Lung (tissue), 12 donors: ENCODE data around the gene GSE1. TPM values are rescaled to one million over a fixed set of nuclear protein-coding genes. Genes with fewer than 3 reads are reported as not detected.
"Not testable (repeated sequence)": the region's sequence is repeated elsewhere in the genome, so short reads cannot be mapped to it uniquely, and the experiment has no call there.

ENCODE experiments used
- ATAC-seq: fragments of 200-7000 bp; cut with Tn5 transposase; one replicate; pipeline ENCODE4 v1.9.1; 2020; ENCODE audit warnings: moderate number of reproducible peaks; ENCODE audit not compliant: insufficient read depth, low FRiP score
- DNase-seq, 3 donors: peaks; one replicate each; pipeline ENCODE4 v3.0.0-alpha.2; 2013 to 2017
- H3K27ac ChIP-seq, 2 donors: one replicate each; pipeline ENCODE4 v1.5.1; 2013; ENCODE audit warnings: mild to moderate bottlenecking in 2 of 2, moderate library complexity in 2 of 2, control low read depth in 1 of 2, inconsistent platforms in 1 of 2, low read depth in 1 of 2, low read length in 1 of 2
- H3K27me3 ChIP-seq, 3 donors: one replicate each; pipeline ENCODE4 v1.5.1; 2013; ENCODE audit warnings: low read length in 2 of 3; ENCODE audit not compliant: control insufficient read depth in 3 of 3, insufficient read depth in 3 of 3
- H3K36me3 ChIP-seq, 4 donors: one replicate each; pipeline ENCODE4 v1.5.1; 2013; ENCODE audit warnings: low read length in 4 of 4, mild to moderate bottlenecking in 1 of 4, moderate library complexity in 1 of 4; ENCODE audit not compliant: control insufficient read depth in 4 of 4, insufficient read depth in 4 of 4
- H3K4me1 ChIP-seq, 5 donors: one replicate each; pipeline ENCODE4 v1.5.1; 2013; ENCODE audit warnings: low read length in 5 of 5, mild to moderate bottlenecking in 2 of 5, moderate library complexity in 1 of 5; ENCODE audit not compliant: control insufficient read depth in 5 of 5, insufficient read depth in 5 of 5
- H3K4me3 ChIP-seq: one replicate; pipeline ENCODE4 v1.5.1; 2013; ENCODE audit warnings: mild to moderate bottlenecking, control low read depth, moderate library complexity
- H3K9ac ChIP-seq, 2 donors: one replicate each; pipeline ENCODE4 v1.5.1; 2013; ENCODE audit warnings: low read length in 2 of 2, control low read depth in 1 of 2; ENCODE audit not compliant: insufficient read depth in 1 of 2
- H3K9me3 ChIP-seq, 4 donors: one replicate each; pipeline ENCODE4 v1.5.1; 2013; ENCODE audit warnings: low read length in 3 of 4, mild to moderate bottlenecking in 1 of 4, moderate library complexity in 1 of 4; ENCODE audit not compliant: control insufficient read depth in 4 of 4, insufficient read depth in 3 of 4
- CTCF ChIP-seq: IDR thresholded peaks from 2 replicates; pipeline ENCODE4 v1.5.1; 2012; ENCODE audit warnings: mild to moderate bottlenecking; ENCODE audit errors: control extremely low read depth, extremely low read depth
- WGBS, 2 donors: extraction: QIAGEN DNeasy Blood & Tissue Kit; methylation state at CpG; one replicate each; pipeline ENCODE4 v1.1.7; 2013; 5-methylcytosine and 5-hydroxymethylcytosine counted together
- polyA plus RNA-seq, 2 donors: library from polyadenylated mRNA; stranded (reverse); fragments of 200-250 nt; gene quantifications; one replicate each; pipeline ENCODE4 v1.2.1, GENCODE V29; 2013
- total RNA-seq, 2 donors: library from RNA; depleted of rRNA in 1 of 2; stranded (reverse); fragments of >200 nt in 1 of 2; gene quantifications; one replicate each; pipeline ENCODE4 v1.2.1, GENCODE V29; 2014 to 2021
- donor health status: control.
- donor health status: control.
- donor health status: Bipolar disorder and iron deficiency.
- donor health status: healthy.
- donor health status: DM: yes; HTN: yes; CAD: no.

The GSE1 gene
- total and polyA plus RNA-seq, 4 donors, result 21.3 to 122 (median 74.7) TPM

- peaks cover 0 to 3% (median 1%) of the 10 kb centered on the region in 4 donors for H3K36me3 ChIP-seq
- no peak for ATAC-seq
- no peaks in the 10 kb centered on the region for H3K27me3 ChIP-seq
- no peak overlapping the region for H3K27ac ChIP-seq
- WGBS, 2 donors, result 96 to 97% methylated on average over 20 of the region's 20 CpGs
- DNase-seq, result no peak
- no peaks in the 10 kb centered on the region for H3K9me3 ChIP-seq
- H3K4me1 ChIP-seq, result peaks cover 0 to 53% (median 10%) of the 10 kb centered on the region in 5 donors
- no peak overlapping the region for H3K4me3 ChIP-seq
- H3K9ac ChIP-seq, result no peak overlapping the region
- no peak for TF ChIP-seq CTCF
Measured at GRCh38 chr16:85589688-85590505, 23.2 kb upstream of the GSE1 start.

- ATAC-seq (no peak), DNase-seq (no peak)
- no peak overlapping the region for H3K4me3 ChIP-seq
- no peak overlapping the region for H3K27ac ChIP-seq
- no peak for TF ChIP-seq CTCF
- no peaks in the 10 kb centered on the region for H3K9me3 ChIP-seq
- peak overlapping the region in 1 of 2 donors; percentile 11 for H3K9ac ChIP-seq
- peaks cover 0 to 47% (median 10%) of the 10 kb centered on the region in 5 donors for H3K4me1 ChIP-seq
- peaks cover 0 to 3% (median 1%) of the 10 kb centered on the region in 4 donors for H3K36me3 ChIP-seq
- H3K27me3 ChIP-seq, result no peaks in the 10 kb centered on the region
- WGBS, 2 donors, result 96 to 98% methylated on average over 12 of the region's 12 CpGs
Measured at GRCh38 chr16:85590506-85590832, 22.7 kb upstream of the GSE1 start.

GRCh38 chr16:85591381-85591780 is 21.7 kb upstream of the GSE1 start:
- H3K27ac ChIP-seq, result no peak overlapping the region
- no peaks in the 10 kb centered on the region for H3K27me3 ChIP-seq
- WGBS, 2 donors, result 92 to 93% methylated on average over 11 of the region's 11 CpGs
- no peaks in the 10 kb centered on the region for H3K9me3 ChIP-seq
- H3K9ac ChIP-seq, result no peak overlapping the region
- peaks cover 0 to 38% (median 10%) of the 10 kb centered on the region in 5 donors for H3K4me1 ChIP-seq
- TF ChIP-seq CTCF, result no peak
- DNase-seq, result no peak
- no peak for ATAC-seq
- H3K4me3 ChIP-seq, result no peak overlapping the region
- H3K36me3 ChIP-seq, result peaks cover 0 to 5% (median 0%) of the 10 kb centered on the region in 4 donors

- H3K9me3 ChIP-seq, result not testable (repeated sequence)
- WGBS, 2 donors, result 59 to 72% methylated on average over 8 of the region's 8 CpGs
Measured at GRCh38 chr16:85592277-85592676, 20.8 kb upstream of the GSE1 start.

More at GRCh38 chr16:85592277-85592676, 20.8 kb upstream of the GSE1 start:
- H3K36me3 ChIP-seq, H3K9ac ChIP-seq, H3K4me3 ChIP-seq, H3K27ac ChIP-seq, ATAC-seq, DNase-seq, H3K27me3 ChIP-seq: not testable (repeated sequence)
- H3K4me1 ChIP-seq, result peaks cover 0 to 29% (median 10%) of the 10 kb centered on the region in 5 donors
